ENCODE results near the gene RANBP9.

DNA sequence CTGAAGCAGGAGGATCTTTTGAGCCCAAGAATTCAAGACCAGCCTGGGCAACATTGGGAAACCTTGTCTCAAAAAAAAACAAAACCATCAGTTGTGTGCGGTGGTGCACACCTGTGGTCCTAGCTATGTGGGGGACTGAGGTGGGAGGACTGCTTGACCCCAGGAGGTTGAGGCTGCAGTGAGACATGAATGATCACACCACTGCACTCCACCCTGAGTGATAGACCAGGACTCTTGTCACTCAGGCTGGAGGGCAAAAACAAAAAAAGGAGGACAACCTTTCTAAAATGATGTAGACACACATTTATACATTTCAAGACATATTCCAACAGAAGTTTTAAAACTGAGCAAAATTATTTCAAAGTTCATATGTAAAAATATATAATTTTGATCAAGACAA, 51.4 kb downstream of the RANBP9 start:
- TF ChIP-seq, protein P1, sequence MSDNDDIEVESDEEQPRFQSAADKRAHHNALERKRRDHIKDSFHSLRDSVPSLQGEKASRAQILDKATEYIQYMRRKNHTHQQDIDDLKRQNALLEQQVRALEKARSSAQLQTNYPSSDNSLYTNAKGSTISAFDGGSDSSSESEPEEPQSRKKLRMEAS (CRISPR knock-in tag; IDR thresholded peaks at IDR 0.05), result no peak
- no peak for TF ChIP-seq ZFP30 (CRISPR knock-in tag; IDR thresholded peaks at IDR 0.05; ENCODE audit: borderline replicate concordance)
- TF ChIP-seq FOXM1 (IDR thresholded peaks at IDR 0.05; ENCODE audit: low read depth), result no peak
- no peak for TF ChIP-seq FOXM1 (CRISPR knock-in tag; IDR thresholded peaks at IDR 0.05; ENCODE audit: low read depth)
- TF ChIP-seq, protein P2, sequence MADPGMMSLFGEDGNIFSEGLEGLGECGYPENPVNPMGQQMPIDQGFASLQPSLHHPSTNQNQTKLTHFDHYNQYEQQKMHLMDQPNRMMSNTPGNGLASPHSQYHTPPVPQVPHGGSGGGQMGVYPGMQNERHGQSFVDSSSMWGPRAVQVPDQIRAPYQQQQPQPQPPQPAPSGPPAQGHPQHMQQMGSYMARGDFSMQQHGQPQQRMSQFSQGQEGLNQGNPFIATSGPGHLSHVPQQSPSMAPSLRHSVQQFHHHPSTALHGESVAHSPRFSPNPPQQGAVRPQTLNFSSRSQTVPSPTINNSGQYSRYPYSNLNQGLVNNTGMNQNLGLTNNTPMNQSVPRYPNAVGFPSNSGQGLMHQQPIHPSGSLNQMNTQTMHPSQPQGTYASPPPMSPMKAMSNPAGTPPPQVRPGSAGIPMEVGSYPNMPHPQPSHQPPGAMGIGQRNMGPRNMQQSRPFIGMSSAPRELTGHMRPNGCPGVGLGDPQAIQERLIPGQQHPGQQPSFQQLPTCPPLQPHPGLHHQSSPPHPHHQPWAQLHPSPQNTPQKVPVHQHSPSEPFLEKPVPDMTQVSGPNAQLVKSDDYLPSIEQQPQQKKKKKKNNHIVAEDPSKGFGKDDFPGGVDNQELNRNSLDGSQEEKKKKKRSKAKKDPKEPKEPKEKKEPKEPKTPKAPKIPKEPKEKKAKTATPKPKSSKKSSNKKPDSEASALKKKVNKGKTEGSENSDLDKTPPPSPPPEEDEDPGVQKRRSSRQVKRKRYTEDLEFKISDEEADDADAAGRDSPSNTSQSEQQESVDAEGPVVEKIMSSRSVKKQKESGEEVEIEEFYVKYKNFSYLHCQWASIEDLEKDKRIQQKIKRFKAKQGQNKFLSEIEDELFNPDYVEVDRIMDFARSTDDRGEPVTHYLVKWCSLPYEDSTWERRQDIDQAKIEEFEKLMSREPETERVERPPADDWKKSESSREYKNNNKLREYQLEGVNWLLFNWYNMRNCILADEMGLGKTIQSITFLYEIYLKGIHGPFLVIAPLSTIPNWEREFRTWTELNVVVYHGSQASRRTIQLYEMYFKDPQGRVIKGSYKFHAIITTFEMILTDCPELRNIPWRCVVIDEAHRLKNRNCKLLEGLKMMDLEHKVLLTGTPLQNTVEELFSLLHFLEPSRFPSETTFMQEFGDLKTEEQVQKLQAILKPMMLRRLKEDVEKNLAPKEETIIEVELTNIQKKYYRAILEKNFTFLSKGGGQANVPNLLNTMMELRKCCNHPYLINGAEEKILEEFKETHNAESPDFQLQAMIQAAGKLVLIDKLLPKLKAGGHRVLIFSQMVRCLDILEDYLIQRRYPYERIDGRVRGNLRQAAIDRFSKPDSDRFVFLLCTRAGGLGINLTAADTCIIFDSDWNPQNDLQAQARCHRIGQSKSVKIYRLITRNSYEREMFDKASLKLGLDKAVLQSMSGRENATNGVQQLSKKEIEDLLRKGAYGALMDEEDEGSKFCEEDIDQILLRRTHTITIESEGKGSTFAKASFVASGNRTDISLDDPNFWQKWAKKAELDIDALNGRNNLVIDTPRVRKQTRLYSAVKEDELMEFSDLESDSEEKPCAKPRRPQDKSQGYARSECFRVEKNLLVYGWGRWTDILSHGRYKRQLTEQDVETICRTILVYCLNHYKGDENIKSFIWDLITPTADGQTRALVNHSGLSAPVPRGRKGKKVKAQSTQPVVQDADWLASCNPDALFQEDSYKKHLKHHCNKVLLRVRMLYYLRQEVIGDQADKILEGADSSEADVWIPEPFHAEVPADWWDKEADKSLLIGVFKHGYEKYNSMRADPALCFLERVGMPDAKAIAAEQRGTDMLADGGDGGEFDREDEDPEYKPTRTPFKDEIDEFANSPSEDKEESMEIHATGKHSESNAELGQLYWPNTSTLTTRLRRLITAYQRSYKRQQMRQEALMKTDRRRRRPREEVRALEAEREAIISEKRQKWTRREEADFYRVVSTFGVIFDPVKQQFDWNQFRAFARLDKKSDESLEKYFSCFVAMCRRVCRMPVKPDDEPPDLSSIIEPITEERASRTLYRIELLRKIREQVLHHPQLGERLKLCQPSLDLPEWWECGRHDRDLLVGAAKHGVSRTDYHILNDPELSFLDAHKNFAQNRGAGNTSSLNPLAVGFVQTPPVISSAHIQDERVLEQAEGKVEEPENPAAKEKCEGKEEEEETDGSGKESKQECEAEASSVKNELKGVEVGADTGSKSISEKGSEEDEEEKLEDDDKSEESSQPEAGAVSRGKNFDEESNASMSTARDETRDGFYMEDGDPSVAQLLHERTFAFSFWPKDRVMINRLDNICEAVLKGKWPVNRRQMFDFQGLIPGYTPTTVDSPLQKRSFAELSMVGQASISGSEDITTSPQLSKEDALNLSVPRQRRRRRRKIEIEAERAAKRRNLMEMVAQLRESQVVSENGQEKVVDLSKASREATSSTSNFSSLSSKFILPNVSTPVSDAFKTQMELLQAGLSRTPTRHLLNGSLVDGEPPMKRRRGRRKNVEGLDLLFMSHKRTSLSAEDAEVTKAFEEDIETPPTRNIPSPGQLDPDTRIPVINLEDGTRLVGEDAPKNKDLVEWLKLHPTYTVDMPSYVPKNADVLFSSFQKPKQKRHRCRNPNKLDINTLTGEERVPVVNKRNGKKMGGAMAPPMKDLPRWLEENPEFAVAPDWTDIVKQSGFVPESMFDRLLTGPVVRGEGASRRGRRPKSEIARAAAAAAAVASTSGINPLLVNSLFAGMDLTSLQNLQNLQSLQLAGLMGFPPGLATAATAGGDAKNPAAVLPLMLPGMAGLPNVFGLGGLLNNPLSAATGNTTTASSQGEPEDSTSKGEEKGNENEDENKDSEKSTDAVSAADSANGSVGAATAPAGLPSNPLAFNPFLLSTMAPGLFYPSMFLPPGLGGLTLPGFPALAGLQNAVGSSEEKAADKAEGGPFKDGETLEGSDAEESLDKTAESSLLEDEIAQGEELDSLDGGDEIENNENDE (IDR thresholded peaks at IDR 0.05; ENCODE audit: low read depth, low read length), result no peak
- TF ChIP-seq NCOA4 (IDR thresholded peaks at IDR 0.05; ENCODE audit: partially characterized antibody), result no peak
- no peak for TF ChIP-seq RAD51 (IDR thresholded peaks at IDR 0.05; ENCODE audit: borderline replicate concordance, low read depth)
- no peak for TF ChIP-seq EP300 (IDR thresholded peaks at IDR 0.05; ENCODE audit: low read length)
- no peak for TF ChIP-seq NFYB (IDR thresholded peaks at IDR 0.05; ENCODE audit: extremely low read depth, insufficient read length)
- TF ChIP-seq, protein P3, sequence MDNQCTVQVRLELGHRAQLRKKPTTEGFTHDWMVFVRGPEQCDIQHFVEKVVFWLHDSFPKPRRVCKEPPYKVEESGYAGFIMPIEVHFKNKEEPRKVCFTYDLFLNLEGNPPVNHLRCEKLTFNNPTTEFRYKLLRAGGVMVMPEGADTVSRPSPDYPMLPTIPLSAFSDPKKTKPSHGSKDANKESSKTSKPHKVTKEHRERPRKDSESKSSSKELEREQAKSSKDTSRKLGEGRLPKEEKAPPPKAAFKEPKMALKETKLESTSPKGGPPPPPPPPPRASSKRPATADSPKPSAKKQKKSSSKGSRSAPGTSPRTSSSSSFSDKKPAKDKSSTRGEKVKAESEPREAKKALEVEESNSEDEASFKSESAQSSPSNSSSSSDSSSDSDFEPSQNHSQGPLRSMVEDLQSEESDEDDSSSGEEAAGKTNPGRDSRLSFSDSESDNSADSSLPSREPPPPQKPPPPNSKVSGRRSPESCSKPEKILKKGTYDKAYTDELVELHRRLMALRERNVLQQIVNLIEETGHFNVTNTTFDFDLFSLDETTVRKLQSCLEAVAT (IDR thresholded peaks at IDR 0.05), result no peak
- TF ChIP-seq ARNT (IDR thresholded peaks at IDR 0.05), result no peak

All from K562 (cell line).